Chondrocyte (in vitro differentiated cells): ENCODE results near the gene DXO. TPM values are rescaled to one million over a fixed set of nuclear protein-coding genes. Genes with fewer than 3 reads are reported as not detected.

Source experiments
- DNase-seq: peaks from one replicate; pipeline ENCODE4 v3.0.0; 2021; ENCODE audit warnings: mixed read lengths, low spot score
- H3K27ac Mint-ChIP-seq: one replicate; pipeline ENCODE4 v1.8.0; 2021; ENCODE audit warnings: mild to moderate bottlenecking, moderate library complexity, mixed read lengths; ENCODE audit not compliant: unreplicated experiment
- H3K27me3 Mint-ChIP-seq: 2 replicates; pipeline ENCODE4 v1.8.0; 2021; ENCODE audit warnings: low read depth, mixed read lengths
- H3K36me3 Mint-ChIP-seq: 2 replicates; pipeline ENCODE4 v1.8.0; 2021; ENCODE audit warnings: low read depth, mixed read lengths
- H3K4me1 Mint-ChIP-seq: 2 replicates; pipeline ENCODE4 v1.8.0; 2021; ENCODE audit warnings: low read depth, mild to moderate bottlenecking, mixed read lengths
- H3K4me3 Mint-ChIP-seq: one replicate; pipeline ENCODE4 v1.8.0; 2021; ENCODE audit warnings: mild to moderate bottlenecking, moderate library complexity, mixed read lengths; ENCODE audit not compliant: unreplicated experiment
- H3K9me3 Mint-ChIP-seq: 2 replicates; pipeline ENCODE4 v1.8.0; 2021; ENCODE audit warnings: low read depth, mixed read lengths
- total RNA-seq: library from RNA; stranded (reverse); gene quantifications from 3 replicates; pipeline ENCODE4 v1.2.1, GENCODE V29; 2021
- TF ChIP-seq, protein P1 (sequence below): fragments of 200-600 bp; sonication (generic); IDR thresholded peaks from 2 replicates; pipeline ENCODE4 v1.5.0; 2021; ENCODE audit warnings: antibody characterized with exemption, mild to moderate bottlenecking, moderate library complexity

The DXO gene
- total RNA-seq, 1 donor from 2014 or later = 25.9 TPM

DNA sequence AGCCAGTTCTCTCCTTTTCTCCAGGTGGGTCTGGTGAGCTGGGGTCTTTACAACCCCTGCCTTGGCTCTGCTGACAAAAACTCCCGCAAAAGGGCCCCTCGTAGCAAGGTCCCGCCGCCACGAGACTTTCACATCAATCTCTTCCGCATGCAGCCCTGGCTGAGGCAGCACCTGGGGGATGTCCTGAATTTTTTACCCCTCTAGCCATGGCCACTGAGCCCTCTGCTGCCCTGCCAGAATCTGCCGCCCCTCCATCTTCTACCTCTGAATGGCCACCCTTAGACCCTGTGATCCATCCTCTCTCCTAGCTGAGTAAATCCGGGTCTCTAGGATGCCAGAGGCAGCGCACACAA is 26.8 kb downstream of the DXO start:
- Mint-ChIP-seq H3K4me1 (peaks cover 30% of the 10 kb centered on the region), H3K36me3 (peaks cover 2% of the 10 kb centered on the region), H3K9me3 (no peaks in the 10 kb centered on the region), H3K4me3 (no peak overlapping the region), H3K27ac (peak overlapping the region; percentile 95), H3K27me3 (peaks cover 3% of the 10 kb centered on the region)
- TF ChIP-seq, protein P1, sequence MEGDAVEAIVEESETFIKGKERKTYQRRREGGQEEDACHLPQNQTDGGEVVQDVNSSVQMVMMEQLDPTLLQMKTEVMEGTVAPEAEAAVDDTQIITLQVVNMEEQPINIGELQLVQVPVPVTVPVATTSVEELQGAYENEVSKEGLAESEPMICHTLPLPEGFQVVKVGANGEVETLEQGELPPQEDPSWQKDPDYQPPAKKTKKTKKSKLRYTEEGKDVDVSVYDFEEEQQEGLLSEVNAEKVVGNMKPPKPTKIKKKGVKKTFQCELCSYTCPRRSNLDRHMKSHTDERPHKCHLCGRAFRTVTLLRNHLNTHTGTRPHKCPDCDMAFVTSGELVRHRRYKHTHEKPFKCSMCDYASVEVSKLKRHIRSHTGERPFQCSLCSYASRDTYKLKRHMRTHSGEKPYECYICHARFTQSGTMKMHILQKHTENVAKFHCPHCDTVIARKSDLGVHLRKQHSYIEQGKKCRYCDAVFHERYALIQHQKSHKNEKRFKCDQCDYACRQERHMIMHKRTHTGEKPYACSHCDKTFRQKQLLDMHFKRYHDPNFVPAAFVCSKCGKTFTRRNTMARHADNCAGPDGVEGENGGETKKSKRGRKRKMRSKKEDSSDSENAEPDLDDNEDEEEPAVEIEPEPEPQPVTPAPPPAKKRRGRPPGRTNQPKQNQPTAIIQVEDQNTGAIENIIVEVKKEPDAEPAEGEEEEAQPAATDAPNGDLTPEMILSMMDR = no peak
- no peak for DNase-seq

GRCh38 chr6:31943742-31944141 is 28.2 kb downstream of the DXO start:
- H3K9me3 Mint-ChIP-seq = no peaks in the 10 kb centered on the region
- H3K27me3 Mint-ChIP-seq = peaks cover 3% of the 10 kb centered on the region
- no peak for DNase-seq
- no peak overlapping the region for H3K4me3 Mint-ChIP-seq
- H3K4me1 Mint-ChIP-seq = peaks cover 32% of the 10 kb centered on the region
- H3K27ac Mint-ChIP-seq = no peak overlapping the region
- TF ChIP-seq, protein P1 = no peak
- peaks cover 2% of the 10 kb centered on the region for H3K36me3 Mint-ChIP-seq

DNA sequence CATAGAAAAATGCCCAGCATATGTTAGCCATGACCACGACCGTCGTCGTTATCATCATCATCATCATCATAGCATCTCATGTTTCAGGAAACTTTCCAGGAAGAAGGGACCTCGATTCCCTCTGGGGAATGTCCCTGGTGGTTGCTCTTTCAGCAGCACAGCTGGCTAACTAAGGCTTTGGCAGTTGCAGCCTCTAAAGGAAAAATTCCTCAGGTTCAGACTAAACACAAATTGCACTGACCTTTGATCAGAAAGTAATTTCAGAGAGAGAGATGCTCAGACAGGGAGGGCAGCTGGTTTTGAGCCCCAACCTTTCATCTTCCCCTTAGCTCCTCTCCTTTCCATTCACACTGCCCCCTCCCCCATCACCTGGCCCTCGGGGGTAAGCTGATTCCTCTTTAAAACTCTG is 31.7 kb downstream of the DXO start:
- peaks cover 2% of the 10 kb centered on the region for H3K36me3 Mint-ChIP-seq
- peaks cover 17% of the 10 kb centered on the region for H3K4me1 Mint-ChIP-seq
- peaks cover 3% of the 10 kb centered on the region for H3K27me3 Mint-ChIP-seq
- DNase-seq = no peak
- peak overlapping the region; percentile 8 for H3K4me3 Mint-ChIP-seq
- TF ChIP-seq, protein P1 = no peak
- H3K27ac Mint-ChIP-seq = peak overlapping the region; percentile 73
- H3K9me3 Mint-ChIP-seq = no peaks in the 10 kb centered on the region

GRCh38 chr6:31935823-31936222 is 36.1 kb downstream of the DXO start:
- Mint-ChIP-seq H3K27me3 (peaks cover 9% of the 10 kb centered on the region), H3K36me3 (no peaks in the 10 kb centered on the region), H3K4me1 (peaks cover 9% of the 10 kb centered on the region), H3K27ac (no peak overlapping the region), H3K4me3 (no peak overlapping the region), H3K9me3 (no peaks in the 10 kb centered on the region)
- TF ChIP-seq, protein P1 = no peak
- no peak for DNase-seq

DNA sequence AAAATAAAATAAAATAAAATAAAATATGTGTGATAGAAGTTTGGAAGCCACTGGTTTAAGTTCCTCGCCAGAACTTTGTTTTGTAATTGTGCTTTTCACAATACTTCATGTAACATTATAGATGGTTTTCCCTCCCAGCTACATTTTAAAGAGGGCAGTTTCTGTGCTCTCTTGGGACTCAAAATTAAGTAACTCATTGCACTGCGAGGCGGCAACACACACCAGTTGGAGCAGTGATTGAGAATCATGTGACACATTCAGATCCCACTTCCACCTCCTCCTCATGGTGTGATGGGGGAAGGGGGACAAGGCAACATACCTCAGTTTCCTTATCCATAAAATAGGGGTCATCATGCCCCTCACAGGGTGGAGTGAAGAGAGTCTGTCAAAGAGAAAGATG is 36.9 kb downstream of the DXO start:
- H3K9me3 Mint-ChIP-seq = no peaks in the 10 kb centered on the region
- H3K36me3 Mint-ChIP-seq = no peaks in the 10 kb centered on the region
- H3K27ac Mint-ChIP-seq = no peak overlapping the region
- H3K4me1 Mint-ChIP-seq = peaks cover under 1% of the 10 kb centered on the region
- no peak for DNase-seq
- H3K4me3 Mint-ChIP-seq = no peak overlapping the region
- H3K27me3 Mint-ChIP-seq = peaks cover 9% of the 10 kb centered on the region
- TF ChIP-seq, protein P1 = no peak
